Natural killer cell (primary cell): Measurements from ENCODE around the gene IFNLR1. TPM values are rescaled to one million over a fixed set of nuclear protein-coding genes. Genes with fewer than 3 reads are reported as not detected.

Experiments used
- ATAC-seq, 3 donors: fragments of 150-1000 bp in 2 of 3; fragments of 200-7000 bp in 1 of 3; cut with Tn5 transposase; 1 replicate in 1 of 3; 2 replicates in 2 of 3; pipeline ENCODE4 v1.10.0; 2021; ENCODE audit warnings: mild to moderate bottlenecking in 2 of 3, moderate library complexity in 2 of 3
- DNase-seq, 2 donors: peaks; one replicate each; pipeline versions ENCODE4 v3.0.0 to v3.0.0-alpha.2; 2013 to 2021; ENCODE audit warnings: mixed read lengths in 1 of 2
- H3K27ac ChIP-seq: one replicate; pipeline ENCODE4 v1.5.1; 2013; ENCODE audit warnings: mild to moderate bottlenecking, low read length
- H3K27me3 ChIP-seq: one replicate; pipeline ENCODE4 v1.6.1; 2013; ENCODE audit warnings: low read length; ENCODE audit not compliant: control insufficient read depth, insufficient read depth
- H3K36me3 ChIP-seq: one replicate; pipeline ENCODE4 v1.6.1; 2013; ENCODE audit warnings: low read length; ENCODE audit not compliant: control insufficient read depth, insufficient read depth
- H3K4me1 ChIP-seq: one replicate; pipeline ENCODE4 v1.6.1; 2013; ENCODE audit warnings: low read length; ENCODE audit not compliant: control insufficient read depth, insufficient read depth
- H3K4me3 ChIP-seq: one replicate; pipeline ENCODE4 v1.5.1; 2013; ENCODE audit warnings: low read length
- H3K9me3 ChIP-seq: one replicate; pipeline ENCODE4 v1.6.1; 2013; ENCODE audit warnings: low read length; ENCODE audit not compliant: control insufficient read depth, insufficient read depth
- H3K27ac Mint-ChIP-seq, 2 donors: one replicate each; pipeline ENCODE4 v1.8.0; 2022; ENCODE audit warnings: mild to moderate bottlenecking in 2 of 2, mixed read lengths in 2 of 2, moderate library complexity in 1 of 2
- H3K27me3 Mint-ChIP-seq, 2 donors: one replicate each; pipeline ENCODE4 v1.8.0; 2022; ENCODE audit warnings: low read depth in 2 of 2, mixed read lengths in 2 of 2
- H3K36me3 Mint-ChIP-seq: one replicate; pipeline ENCODE4 v1.8.0; 2022; ENCODE audit warnings: mixed read lengths
- H3K4me1 Mint-ChIP-seq, 2 donors: one replicate each; pipeline ENCODE4 v1.8.0; 2022; ENCODE audit warnings: mixed read lengths in 2 of 2
- H3K4me3 Mint-ChIP-seq: one replicate; pipeline ENCODE4 v1.8.0; 2022; ENCODE audit warnings: mild to moderate bottlenecking, moderate library complexity, mixed read lengths
- H3K9me3 Mint-ChIP-seq, 2 donors: one replicate each; pipeline ENCODE4 v1.8.0; 2022; ENCODE audit warnings: mixed read lengths in 2 of 2
- WGBS: methylation state at CpG from one replicate; pipeline ENCODE4 v1.1.7; 2013; ENCODE audit warnings: missing lambda C conversion rate; ENCODE audit not compliant: insufficient coverage; 5-methylcytosine and 5-hydroxymethylcytosine counted together
- intact Hi-C: fragments of 100-400 bp; cut with micrococcal nuclease; formaldehyde crosslinking; loops from one replicate; pipeline ENCODE4 v1.14.2; 2022
- total RNA-seq, 4 donors: library from RNA; stranded (reverse); fragments of 120-200 nt in 1 of 4; gene quantifications; one replicate each; pipeline versions ENCODE4 v1.2.3 to v1.2.4, GENCODE V29; 2013 to 2022
- TF ChIP-seq, protein P1 (sequence below): fragments of 200-600 bp; IDR thresholded peaks from one replicate; pipeline ENCODE4 v1.8.0; 2022; ENCODE audit warnings: antibody characterized with exemption

Gene IFNLR1
- total RNA-seq, 3 donors from 2014 or later (not counting 1 experiment from before 2014, with no cell fraction given): 0.07 to 2.5 (median 0.19) TPM

- H3K36me3 Mint-ChIP-seq: no peaks in the 10 kb centered on the region
- TF ChIP-seq, protein P1, sequence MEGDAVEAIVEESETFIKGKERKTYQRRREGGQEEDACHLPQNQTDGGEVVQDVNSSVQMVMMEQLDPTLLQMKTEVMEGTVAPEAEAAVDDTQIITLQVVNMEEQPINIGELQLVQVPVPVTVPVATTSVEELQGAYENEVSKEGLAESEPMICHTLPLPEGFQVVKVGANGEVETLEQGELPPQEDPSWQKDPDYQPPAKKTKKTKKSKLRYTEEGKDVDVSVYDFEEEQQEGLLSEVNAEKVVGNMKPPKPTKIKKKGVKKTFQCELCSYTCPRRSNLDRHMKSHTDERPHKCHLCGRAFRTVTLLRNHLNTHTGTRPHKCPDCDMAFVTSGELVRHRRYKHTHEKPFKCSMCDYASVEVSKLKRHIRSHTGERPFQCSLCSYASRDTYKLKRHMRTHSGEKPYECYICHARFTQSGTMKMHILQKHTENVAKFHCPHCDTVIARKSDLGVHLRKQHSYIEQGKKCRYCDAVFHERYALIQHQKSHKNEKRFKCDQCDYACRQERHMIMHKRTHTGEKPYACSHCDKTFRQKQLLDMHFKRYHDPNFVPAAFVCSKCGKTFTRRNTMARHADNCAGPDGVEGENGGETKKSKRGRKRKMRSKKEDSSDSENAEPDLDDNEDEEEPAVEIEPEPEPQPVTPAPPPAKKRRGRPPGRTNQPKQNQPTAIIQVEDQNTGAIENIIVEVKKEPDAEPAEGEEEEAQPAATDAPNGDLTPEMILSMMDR: no peak
- no peaks in the 10 kb centered on the region for H3K27me3 ChIP-seq
- no peak overlapping the region for H3K4me3 Mint-ChIP-seq
- H3K27me3 Mint-ChIP-seq: peaks cover 2 to 26% of the 10 kb centered on the region in 2 donors
- no peaks in the 10 kb centered on the region for H3K4me1 ChIP-seq
- H3K4me1 Mint-ChIP-seq: no peaks in the 10 kb centered on the region
- no peak overlapping the region for H3K27ac ChIP-seq
- H3K36me3 ChIP-seq: no peaks in the 10 kb centered on the region
- H3K27ac Mint-ChIP-seq: no peak overlapping the region
- ATAC-seq (no peak), DNase-seq (no peak)
- H3K4me3 ChIP-seq: no peak overlapping the region
- WGBS: 98% methylated on average over 3 of the region's 3 CpGs
- H3K9me3 Mint-ChIP-seq: no peaks in the 10 kb centered on the region
- no peaks in the 10 kb centered on the region for H3K9me3 ChIP-seq
- intact Hi-C loops: no loop called here
Measured at GRCh38 chr1:24231701-24232100, 44.6 kb upstream of the IFNLR1 start.

GRCh38 chr1:24228311-24228710, 41.2 kb upstream of the IFNLR1 start:
- Histone ChIP-seq H3K4me3 (no peak overlapping the region), H3K27me3 (no peaks in the 10 kb centered on the region), H3K9me3 (no peaks in the 10 kb centered on the region), H3K27ac (no peak overlapping the region), H3K4me1 (no peaks in the 10 kb centered on the region), H3K36me3 (no peaks in the 10 kb centered on the region)
- Mint-ChIP-seq H3K27ac (no peak overlapping the region), H3K9me3 (no peaks in the 10 kb centered on the region), H3K36me3 (no peaks in the 10 kb centered on the region), H3K27me3 (peaks cover 2 to 20% of the 10 kb centered on the region in 2 donors), H3K4me1 (no peaks in the 10 kb centered on the region), H3K4me3 (no peak overlapping the region)
- 75% methylated on average over 4 of the region's 4 CpGs for WGBS
- intact Hi-C loops: no loop called here
- TF ChIP-seq, protein P1: no peak
- no peak for DNase-seq
- no peak for ATAC-seq

DNA sequence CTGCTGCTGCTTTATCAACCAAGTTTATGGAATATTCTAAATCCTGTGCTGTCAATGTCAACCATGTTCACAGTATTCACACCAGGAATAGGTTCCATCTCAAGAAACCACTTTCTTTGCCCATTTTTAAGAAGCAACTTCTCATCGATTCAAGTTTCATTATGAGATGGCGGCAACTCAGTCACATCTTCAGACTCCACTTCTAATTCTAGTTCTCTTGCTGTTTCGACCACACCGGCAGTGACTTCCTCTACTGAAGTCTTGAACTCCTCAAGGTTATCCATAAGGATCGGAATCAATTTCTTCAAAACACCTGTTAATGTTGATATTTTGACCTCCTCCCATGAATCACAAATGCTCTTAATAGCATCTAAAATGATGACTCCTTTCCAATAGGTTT, 39.7 kb upstream of the IFNLR1 start:
- no peak overlapping the region for H3K4me3 ChIP-seq
- Mint-ChIP-seq H3K27me3 (peaks cover 1 to 24% of the 10 kb centered on the region in 2 donors), H3K9me3 (no peaks in the 10 kb centered on the region), H3K4me3 (no peak overlapping the region), H3K27ac (no peak overlapping the region), H3K4me1 (no peaks in the 10 kb centered on the region), H3K36me3 (no peaks in the 10 kb centered on the region)
- ATAC-seq: no peak
- H3K27ac ChIP-seq: no peak overlapping the region
- H3K36me3 ChIP-seq: no peaks in the 10 kb centered on the region
- 73% methylated on average over 5 of the region's 5 CpGs for WGBS
- no peaks in the 10 kb centered on the region for H3K4me1 ChIP-seq
- TF ChIP-seq, protein P1: no peak
- H3K27me3 ChIP-seq: no peaks in the 10 kb centered on the region
- no peaks in the 10 kb centered on the region for H3K9me3 ChIP-seq
- DNase-seq: no peak
- intact Hi-C loops: no loop called here

- H3K36me3 ChIP-seq: no peaks in the 10 kb centered on the region
- H3K4me3 Mint-ChIP-seq: no peak overlapping the region
- no peak overlapping the region for H3K27ac ChIP-seq
- no peaks in the 10 kb centered on the region for H3K9me3 Mint-ChIP-seq
- intact Hi-C loops: no loop called here
- no peak overlapping the region for H3K4me3 ChIP-seq
- no peaks in the 10 kb centered on the region for H3K27me3 ChIP-seq
- TF ChIP-seq, protein P1: no peak
- DNase-seq (no peak), ATAC-seq (no peak)
- H3K4me1 ChIP-seq: no peaks in the 10 kb centered on the region
- WGBS: 83% methylated on average over 3 of the region's 4 CpGs
- H3K27me3 Mint-ChIP-seq: peaks cover 4 to 26% of the 10 kb centered on the region in 2 donors
- no peaks in the 10 kb centered on the region for H3K36me3 Mint-ChIP-seq
- no peak overlapping the region for H3K27ac Mint-ChIP-seq
- H3K9me3 ChIP-seq: no peaks in the 10 kb centered on the region
- H3K4me1 Mint-ChIP-seq: no peaks in the 10 kb centered on the region
Measured at GRCh38 chr1:24224761-24225160, 37.7 kb upstream of the IFNLR1 start.
